Hematopoietic multipotent progenitor cell treated with erythropoietin and hydrocortisone succinate and interleukin-3 and kit ligand, for 4 days (in vitro differentiated cells): ENCODE measurements around the gene ZNF844.
"Not testable (repeated sequence)": the region's sequence is repeated elsewhere in the genome, so short reads cannot be mapped to it uniquely, and the experiment has no call there.

ENCODE experiments used
- DNase-seq: peaks from one replicate; pipeline ENCODE4 v3.0.0-alpha.2; 2015

Gene ZNF844

GRCh38 chr19:12064590-12065538, at the start of gene ZNF844:
Gene ZNF844 (plus strand): TSS chr19:12064731. CDS start chr19:12064874, 143 bp downstream.
- peak; percentile 92 for DNase-seq

GRCh38 chr19:12015015-12015752, 49.3 kb upstream of the ZNF844 start:
- DNase-seq = no peak

GRCh38 chr19:12015753-12016116, 48.8 kb upstream of the ZNF844 start:
- DNase-seq = no peak

- DNase-seq = no peak
These were observed 30.3 kb upstream of the ZNF844 start for GRCh38 chr19:12034198-12034597.

- DNase-seq = peak; percentile 21
These were observed 29.9 kb upstream of the ZNF844 start for GRCh38 chr19:12034620-12035019.

GRCh38 chr19:12035220-12036172, 29.0 kb upstream of the ZNF844 start, which contains the start of gene ZNF433:
Gene ZNF433 (minus strand): TSS chr19:12035679. CDS start chr19:12035539, 140 bp downstream.
- peak; percentile 96 for DNase-seq

- DNase-seq = no peak
These were observed 21.6 kb upstream of the ZNF844 start for GRCh38 chr19:12042893-12043292.

GRCh38 chr19:12043752-12044422, 20.6 kb upstream of the ZNF844 start:
- DNase-seq = no peak

- DNase-seq = no peak
These were observed 16.7 kb upstream of the ZNF844 start for GRCh38 chr19:12047868-12048267.

- DNase-seq = peak; percentile 38
These were observed 12.4 kb upstream of the ZNF844 start for GRCh38 chr19:12052091-12052496.

- DNase-seq = peak; percentile 96
These were observed 11.9 kb upstream of the ZNF844 start, which contains the start of gene ZNF878 for GRCh38 chr19:12052497-12053169. Gene ZNF878 (minus strand): TSS chr19:12052961. CDS start chr19:12052801, 160 bp downstream.

- no peak for DNase-seq
These were observed 8.7 kb upstream of the ZNF844 start for GRCh38 chr19:12055784-12056183.

GRCh38 chr19:12075538-12076139, 11.1 kb downstream of the ZNF844 start:
- no peak for DNase-seq

- not testable (repeated sequence) for DNase-seq
These were observed 11.8 kb downstream of the ZNF844 start for GRCh38 chr19:12076331-12076730.

- DNase-seq = no peak
These were observed 12.8 kb downstream of the ZNF844 start for GRCh38 chr19:12077375-12077774.

GRCh38 chr19:12083336-12083735, 18.8 kb downstream of the ZNF844 start:
- not testable (repeated sequence) for DNase-seq

- no peak for DNase-seq
These were observed 20.7 kb downstream of the ZNF844 start for GRCh38 chr19:12085074-12085818.

- DNase-seq = peak; percentile 86
These were observed 26.3 kb downstream of the ZNF844 start for GRCh38 chr19:12090807-12091206.

- DNase-seq = peak; percentile 97
These were observed 27.7 kb downstream of the ZNF844 start for GRCh38 chr19:12092065-12092867.
